GM19467 (cell line): ENCODE data around the gene FAM3C.

Experiments used
- ATAC-seq: cut with Tn5 transposase; IDR thresholded peaks from one replicate; pipeline ENCODE4 v1.9.1; 2021; ENCODE audit warnings: mild to moderate bottlenecking, moderate library complexity; ENCODE audit not compliant: unreplicated experiment

FAM3C gene

DNA sequence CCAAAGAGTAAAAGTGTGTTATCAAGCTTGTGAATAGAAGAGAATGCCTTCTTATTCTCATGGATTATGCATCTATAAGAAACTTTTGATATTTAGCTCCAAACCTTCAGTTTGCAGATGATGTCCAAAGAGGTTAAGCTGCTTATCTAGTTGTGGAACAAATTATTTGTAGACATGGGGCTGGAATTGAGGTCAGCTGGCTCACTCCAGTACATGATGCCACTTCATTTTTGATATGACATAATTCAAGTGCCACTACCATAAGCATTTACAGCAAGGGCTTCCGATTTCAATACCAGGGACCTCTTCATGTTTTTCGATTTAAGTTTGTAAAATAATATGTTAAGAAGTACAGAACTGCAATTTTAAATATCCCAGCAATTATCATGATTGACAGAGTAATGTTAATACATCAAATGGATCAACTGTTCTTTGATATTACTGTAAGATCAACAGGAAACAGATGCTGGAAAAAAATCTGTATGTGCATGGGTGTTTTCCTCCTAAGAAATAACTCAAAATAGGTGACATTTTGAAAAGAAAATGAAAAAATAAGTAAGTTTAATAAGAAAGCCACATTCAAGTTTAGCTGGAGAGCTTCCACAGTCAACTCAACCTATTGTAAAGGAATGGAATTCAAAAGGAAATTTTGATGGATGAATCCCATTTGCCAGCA is 12.7 kb downstream of the FAM3C start:
- ATAC-seq, result no peak

DNA sequence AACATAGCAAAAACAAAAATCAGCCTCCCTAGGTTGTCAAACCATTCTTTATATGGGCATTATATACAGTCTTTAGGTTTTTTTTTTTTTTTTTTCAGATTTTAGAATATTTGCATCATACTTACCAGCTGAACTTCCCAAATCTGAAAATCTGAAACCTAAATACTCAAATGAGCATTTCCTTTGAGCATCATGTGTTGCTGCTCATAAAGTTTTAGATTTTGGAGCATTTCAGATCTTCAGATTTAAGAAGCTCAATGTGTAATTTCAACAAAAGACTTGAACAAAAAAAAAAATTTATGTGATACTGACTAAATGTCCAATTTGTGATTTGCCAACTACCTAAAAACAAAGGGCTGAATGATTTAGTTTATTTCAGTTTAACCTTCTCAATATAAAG is 13.6 kb downstream of the FAM3C start:
- ATAC-seq, result no peak

DNA sequence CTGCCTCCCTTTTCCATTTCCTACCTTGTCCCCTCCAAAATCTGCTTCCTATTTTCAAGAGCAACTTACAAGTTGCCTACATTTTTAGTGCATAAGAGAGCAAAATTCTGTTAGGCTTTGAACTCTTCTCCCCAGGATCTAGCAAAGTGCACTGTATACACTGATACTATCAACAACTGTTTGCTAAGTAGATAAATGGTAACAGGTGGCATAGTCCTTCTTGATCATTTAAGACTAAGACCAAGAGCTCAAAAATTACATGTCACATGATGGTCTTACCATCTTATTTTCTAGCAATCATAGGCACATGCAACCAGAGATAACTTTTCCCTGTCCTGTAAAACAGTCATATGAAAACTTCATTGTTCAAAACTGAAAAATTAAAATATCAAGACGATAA is 16.2 kb downstream of the FAM3C start:
- no peak for ATAC-seq

DNA sequence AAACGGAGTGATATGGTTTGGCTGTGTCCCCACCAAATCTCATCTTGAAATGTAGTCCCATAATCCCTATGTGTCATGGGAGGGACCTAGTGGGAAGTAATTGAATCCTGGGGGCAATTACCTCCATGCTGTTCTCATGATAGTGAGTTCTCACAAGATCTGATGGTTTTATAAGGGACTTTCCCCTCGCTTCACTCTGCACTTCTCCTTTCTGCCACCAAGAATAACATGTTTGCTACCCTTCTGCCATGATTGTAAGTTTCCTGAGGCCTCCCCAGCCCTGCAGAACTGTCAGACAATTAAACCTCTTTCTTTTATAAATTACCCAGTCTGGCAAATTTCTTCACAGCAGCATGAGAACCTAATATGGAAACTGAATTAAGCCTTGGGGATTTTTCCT is 19.1 kb downstream of the FAM3C start:
- ATAC-seq, result no peak

DNA sequence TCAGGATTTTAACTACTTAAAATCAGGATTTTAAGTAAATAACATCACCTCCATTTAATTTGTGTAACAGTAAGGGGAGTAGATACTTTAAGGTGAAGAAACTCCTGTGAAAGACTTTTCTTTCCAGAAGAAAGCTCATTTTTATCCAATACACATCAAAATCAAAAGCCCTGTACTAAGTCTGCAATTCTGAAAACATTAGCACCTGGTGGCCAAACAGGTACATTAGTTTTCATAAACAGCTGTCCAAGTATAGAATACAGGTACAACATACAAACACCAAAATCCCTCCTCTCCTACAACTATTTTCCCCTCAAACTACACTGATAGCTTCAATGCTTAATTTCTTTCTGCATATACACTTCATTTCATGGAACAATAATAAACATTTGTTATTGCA is 22.9 kb downstream of the FAM3C start:
- ATAC-seq, result no peak

DNA sequence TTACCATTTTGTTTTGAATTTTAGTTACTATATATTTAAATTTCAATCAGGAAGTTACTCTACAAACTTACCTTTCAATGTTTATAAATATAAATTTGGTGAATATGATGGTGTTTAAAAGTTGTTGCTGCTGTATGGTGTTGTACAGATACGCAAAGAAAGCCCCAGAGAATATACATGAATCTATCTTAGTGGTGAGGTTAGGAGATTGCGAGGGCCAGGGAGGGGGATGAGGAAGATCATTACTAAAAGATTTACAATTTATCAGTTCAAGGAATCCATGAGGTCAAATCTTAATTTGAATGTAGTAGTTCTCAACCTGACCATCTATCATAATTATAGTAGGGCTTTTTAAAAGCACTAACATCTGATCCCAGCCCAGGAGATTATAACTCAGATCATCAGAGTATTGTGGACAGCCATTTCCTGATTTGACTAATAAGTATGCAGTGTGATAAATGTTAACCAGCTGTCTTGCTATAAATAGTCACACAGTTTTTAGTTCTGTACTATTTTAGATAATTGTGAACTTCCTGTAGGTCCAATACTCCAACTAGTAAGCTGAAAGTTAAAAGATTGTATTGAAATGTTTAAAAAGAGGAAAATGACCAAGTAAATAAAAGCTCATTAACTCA is 23.6 kb downstream of the FAM3C start:
- ATAC-seq, result peak; percentile 84

DNA sequence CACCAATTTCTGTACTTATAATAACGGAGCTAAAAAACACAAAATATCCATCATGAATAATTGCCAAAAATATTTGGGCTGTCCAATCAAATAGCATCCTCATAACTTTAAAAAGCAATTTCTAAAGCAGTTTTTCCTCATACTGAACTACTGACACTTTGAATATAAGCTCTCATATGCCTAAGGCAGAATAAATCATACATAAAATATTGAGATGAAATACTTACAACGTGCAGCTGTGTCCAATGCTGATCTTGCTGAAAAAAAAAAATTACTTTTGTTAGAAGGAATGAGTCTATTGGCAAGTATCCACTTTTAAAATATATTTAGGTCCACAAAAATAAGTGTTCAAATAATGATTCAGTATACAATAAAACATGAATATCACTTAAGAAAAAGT is 24.2 kb downstream of the FAM3C start:
- ATAC-seq, result no peak

DNA sequence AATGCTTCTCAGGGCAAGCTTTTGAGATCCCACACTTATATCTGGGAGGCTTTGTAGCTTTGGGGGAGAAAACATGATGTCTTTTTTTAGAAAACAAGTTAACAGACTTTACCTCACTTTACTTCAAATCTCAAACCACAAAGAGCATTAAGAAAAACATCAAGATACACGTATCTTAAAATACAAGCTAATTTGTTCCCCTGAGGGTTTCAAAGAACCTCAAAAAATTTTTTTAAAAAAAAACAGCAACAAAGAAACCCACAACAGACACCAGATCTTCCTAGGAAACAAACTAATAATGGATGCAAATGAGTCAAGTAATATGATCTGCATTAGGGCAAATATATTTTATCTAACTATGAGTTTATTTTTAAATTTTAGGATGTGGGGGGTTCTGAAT is 24.7 kb downstream of the FAM3C start:
- no peak for ATAC-seq

DNA sequence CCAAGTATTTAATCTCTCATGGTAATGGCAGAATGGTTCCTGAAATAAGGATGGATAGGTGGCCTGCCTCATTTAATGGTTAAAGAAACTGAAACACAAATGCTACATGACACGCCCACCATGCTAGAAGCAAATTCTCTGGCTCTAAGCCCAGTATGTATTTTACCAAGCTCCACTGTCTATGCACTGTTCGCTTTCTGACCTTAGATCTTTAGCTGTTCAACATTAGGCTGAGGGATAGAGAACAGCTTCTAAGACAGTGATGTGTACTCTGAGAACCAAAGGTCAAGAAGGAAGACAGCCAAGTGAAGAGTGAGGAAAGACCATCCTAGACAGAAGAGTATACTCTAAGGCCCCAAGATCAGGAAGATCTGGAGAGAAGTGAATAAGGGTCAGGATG is 26.6 kb downstream of the FAM3C start:
- ATAC-seq, result peak; percentile 44

DNA sequence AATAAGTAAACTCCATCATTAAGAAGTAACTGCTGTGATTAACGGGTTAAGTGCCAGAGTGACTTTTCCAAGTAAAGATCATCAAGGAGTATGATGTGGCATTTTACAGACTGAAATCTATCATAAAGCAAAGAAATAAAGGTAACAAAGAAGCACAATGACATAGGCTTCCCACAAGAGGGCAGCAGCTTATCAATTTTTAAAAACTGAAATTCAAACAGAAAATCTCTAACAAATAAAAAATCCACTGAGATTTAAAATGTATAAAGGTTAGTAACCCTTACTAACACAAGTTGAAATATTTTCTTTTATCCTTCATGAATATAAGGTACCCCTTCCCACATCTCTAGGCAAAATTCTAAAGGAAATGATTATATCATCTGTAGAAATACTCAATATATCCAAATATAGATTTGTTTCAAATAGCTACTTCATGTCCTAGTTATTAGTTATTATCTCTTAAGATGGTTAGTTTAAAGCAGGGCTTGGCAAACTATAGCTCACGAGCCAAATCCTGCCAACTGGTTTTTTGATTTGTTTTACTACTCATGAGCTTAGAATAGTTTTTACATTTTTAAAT is 29.2 kb downstream of the FAM3C start:
- no peak for ATAC-seq

DNA sequence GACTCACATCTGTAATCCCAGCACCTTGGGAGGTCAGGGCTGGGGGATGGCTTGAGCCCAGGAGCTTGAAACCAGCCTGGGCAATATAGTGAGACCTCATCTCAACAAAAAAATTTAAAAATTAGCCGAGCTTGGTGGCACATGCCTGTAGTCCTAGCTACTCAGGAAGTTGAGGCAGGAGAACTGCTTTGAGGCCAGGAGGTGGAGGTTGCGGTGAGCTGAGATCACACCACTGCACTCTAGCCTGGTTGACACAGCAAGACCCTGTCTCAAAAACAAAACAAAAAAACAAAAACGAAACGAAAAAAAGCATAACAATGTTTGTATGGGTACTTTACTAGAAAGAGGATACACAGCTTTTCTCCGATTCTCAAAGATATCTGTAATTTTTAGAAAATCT is 35.5 kb downstream of the FAM3C start:
- no peak for ATAC-seq

DNA sequence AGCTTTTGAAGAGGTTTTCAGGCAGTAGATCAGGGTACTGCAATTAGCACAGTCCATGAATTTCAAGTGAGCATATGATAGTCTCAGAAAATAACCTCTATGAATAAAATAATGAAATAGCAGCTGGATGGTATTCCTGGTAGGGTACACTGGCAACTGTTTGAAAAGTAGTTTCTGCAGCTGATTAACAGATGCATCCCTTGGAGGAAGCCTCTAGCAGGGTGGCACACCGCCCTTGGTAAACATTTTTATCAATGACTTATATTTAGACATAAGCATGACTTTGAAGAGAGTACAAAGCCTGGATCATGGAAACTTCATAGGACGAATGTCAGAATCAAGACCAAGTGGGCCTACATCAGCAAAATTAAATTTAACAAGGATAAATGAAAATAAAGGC is 40.5 kb downstream of the FAM3C start:
- no peak for ATAC-seq

DNA sequence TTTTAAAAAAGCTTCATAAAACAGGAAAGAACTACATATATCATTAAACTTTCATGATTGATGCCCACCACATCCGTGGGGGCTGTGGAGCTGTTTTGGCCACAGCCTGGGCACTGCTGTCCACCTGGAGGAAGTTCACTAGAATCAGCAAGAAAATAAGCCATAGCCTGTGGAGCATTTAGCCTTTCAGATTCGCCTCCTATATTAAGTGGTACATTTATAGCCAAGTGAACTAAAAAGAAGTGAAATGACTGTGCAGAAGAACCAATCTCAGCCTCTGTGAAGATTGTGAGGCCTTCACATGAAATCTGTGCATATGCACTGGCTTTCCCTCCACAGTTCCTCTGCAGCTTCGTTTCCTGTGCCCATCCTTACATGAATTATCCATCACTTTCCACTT is 43.8 kb downstream of the FAM3C start:
- ATAC-seq, result no peak

DNA sequence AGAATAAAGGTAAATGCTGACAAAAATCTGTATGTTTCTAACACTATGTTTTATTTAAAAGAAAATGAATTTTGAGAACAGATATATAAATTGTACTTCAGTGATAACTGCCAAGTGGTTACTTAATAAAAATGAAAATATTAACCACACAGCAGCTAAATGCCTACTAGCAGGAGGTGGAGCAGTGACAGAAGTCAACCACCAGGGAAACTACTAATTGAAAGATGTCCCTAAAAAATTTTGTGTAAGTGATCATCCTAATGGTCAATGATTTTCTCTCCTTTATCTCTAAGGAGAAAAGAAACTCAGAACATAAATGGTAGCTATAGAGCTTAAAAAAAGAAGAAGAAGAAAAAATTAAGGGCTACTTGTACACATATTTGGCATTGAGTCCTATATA is 44.4 kb downstream of the FAM3C start:
- ATAC-seq, result no peak

DNA sequence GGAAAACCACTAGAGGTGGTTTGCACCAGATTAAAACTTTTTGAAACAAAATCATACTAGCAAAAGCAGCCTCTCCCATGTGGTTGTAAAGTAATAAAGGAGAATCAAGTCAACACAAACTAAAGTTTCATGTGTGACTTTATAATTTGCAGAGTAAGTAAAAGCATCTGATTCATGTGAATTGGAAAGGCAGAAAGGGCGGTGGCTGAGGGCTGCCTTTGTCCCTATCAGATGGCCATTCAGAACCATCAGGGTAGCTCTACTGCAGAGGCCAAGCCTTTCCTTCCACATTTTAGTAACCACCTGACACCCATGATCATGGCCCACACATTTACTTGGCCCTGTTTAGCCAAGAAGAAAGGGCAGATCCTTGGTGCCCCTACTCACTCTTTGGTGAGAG is 51.6 kb downstream of the FAM3C start:
- ATAC-seq, result no peak

DNA sequence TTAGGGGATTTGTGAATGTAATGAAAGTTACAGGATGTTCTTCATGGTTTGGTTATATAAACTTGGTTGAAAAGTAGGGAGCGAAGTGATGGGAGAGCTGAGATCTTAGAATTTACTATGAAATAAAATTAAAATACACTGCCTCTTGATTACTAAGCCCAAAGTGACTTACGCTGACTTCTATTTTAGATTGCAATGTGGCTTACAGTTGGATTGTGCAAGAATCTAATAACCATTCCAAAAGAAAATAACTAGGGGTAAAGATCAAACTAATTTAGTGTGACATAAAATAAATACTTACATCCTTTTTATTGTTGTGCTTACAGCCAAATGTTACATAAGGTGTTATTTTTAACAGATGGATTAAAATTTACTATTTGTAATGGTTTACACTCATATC is 52.0 kb downstream of the FAM3C start:
- ATAC-seq, result no peak

DNA sequence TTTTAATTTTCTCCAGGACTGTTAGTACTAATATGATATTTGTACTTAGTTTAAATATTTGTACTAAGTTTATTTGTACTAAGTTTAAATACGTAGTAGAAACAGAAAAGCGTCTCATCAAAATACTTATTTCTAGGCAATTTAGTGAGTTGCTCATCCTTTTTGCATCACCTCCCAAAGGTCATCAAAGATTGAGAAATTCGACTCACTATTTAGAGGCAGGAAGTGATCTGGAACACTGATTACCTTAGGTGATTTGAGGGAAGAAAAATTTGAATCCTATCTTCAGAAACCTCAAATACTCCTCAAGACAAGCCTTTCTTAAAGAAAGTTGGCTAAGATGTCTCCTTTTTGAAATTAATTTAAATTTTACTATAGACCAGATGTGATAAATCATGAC is 52.8 kb downstream of the FAM3C start:
- ATAC-seq, result no peak

DNA sequence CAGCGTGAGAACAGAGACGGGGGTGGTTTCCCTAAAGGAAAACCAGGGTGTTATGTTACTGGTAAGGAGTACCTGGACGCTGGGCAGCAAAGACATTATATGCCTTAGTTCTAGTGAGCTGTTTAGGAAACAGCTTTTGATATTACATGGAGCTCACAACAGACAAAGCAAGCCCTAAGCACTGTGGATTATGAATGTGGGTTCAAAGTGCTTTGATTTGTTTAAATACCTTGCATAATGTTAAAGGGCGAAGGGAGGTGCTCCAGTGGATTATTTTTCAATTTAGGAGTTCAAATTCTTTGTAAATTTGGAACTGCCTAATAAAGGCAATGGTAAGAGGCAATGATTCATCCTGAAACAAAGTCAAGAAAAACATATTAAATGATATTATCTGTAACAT is 53.5 kb downstream of the FAM3C start:
- ATAC-seq, result no peak

DNA sequence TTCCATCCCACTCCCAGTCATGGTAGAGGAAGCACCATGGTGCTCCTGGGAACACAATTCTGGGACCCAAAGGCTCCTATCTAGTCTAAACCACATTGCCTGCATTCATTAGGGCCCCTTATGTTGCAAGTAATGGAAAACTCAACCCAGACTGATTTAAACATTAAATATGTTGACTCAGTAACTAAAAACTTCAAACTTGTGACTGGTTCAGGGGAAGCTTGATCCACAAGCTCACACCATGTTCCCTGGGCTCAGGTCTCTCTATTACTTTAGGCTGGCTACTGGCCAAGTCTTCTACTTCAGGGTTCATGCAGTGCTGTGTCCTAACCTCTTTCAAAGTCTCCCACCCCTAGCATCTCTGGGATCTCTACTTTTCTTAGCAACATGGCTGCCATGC is 54.2 kb downstream of the FAM3C start:
- no peak for ATAC-seq

DNA sequence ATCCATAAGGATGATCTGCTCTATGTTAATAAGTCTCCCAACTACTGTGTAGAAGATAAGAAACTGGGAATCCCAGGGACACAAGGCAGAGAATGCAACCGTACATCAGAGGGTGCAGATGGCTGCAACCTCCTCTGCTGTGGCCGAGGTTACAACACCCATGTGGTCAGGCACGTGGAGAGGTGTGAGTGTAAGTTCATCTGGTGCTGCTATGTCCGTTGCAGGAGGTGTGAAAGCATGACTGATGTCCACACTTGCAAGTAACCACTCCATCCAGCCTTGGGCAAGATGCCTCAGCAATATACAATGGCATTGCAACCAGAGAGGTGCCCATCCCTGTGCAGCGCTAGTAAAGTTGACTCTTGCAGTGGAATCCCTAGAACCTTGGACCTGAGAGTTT is 57.0 kb downstream of the FAM3C start:
- no peak for ATAC-seq

DNA sequence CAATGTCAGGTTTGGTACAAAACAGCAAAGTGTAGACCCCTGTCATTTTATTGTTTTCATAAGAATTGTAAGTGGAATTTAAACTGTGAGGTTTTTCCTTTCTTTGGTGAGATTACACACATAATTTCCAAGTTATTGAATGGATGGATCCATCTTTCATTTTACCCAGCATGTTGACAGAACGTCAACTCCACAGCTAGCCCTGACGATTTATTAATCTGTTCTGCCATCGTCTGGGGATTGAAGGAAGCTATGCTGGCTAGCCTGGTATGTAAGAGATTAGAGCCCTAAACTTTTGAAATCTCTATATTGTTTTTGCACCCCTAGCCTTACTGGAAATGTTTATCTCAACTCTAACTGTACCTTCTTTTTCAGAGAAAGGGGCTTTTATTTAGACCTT is 58.7 kb downstream of the FAM3C start:
- no peak for ATAC-seq

DNA sequence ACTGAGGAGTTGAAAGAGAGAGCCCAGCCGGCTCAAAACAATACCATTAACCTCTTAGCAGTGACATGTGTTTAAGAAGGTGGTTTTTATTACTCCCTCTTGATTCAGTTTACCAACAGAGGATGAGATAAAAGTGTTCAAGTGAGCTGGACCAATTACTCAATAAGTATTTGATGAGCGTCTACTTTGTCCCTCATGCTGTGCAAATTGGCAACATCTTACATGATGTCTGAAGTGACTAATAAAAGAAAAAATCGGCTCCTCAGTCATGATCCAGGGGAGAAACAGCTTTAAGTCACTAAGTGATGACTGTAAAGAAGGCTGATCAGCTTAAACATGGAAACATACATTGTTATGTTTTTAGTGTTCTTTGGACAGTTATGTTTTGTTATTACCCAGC is 59.5 kb downstream of the FAM3C start:
- no peak for ATAC-seq
